ENCODE measurements around the gene ACSF3.

GRCh38 chr16:89062389-89063345 lies 31.0 kb upstream of the ACSF3 start:
- TF ChIP-seq, protein P1, sequence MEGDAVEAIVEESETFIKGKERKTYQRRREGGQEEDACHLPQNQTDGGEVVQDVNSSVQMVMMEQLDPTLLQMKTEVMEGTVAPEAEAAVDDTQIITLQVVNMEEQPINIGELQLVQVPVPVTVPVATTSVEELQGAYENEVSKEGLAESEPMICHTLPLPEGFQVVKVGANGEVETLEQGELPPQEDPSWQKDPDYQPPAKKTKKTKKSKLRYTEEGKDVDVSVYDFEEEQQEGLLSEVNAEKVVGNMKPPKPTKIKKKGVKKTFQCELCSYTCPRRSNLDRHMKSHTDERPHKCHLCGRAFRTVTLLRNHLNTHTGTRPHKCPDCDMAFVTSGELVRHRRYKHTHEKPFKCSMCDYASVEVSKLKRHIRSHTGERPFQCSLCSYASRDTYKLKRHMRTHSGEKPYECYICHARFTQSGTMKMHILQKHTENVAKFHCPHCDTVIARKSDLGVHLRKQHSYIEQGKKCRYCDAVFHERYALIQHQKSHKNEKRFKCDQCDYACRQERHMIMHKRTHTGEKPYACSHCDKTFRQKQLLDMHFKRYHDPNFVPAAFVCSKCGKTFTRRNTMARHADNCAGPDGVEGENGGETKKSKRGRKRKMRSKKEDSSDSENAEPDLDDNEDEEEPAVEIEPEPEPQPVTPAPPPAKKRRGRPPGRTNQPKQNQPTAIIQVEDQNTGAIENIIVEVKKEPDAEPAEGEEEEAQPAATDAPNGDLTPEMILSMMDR (conservative IDR thresholded peaks at IDR 0.05): no peak
- TF ChIP-seq EZH2 (IDR thresholded peaks at IDR 0.05; ENCODE audit: low read depth): no peak

All from PC-9 (cell line).